ENCODE data around the gene NPIPB2.

- TF ChIP-seq CTCF (IDR thresholded peaks at IDR 0.05), result no peak
- no peak for TF ChIP-seq EZH2 (IDR thresholded peaks at IDR 0.05; ENCODE audit: borderline replicate concordance, insufficient read depth, low read depth, low read length, poor library complexity, severe bottlenecking)
Observed at GRCh38 chr16:11977376-11978041, 35.7 kb upstream of the NPIPB2 start.
